Mucosa of descending colon (tissue), 3 donors: ENCODE data around the gene VAMP3. TPM values are rescaled to one million over a fixed set of nuclear protein-coding genes. Genes with fewer than 3 reads are reported as not detected.

Source experiments
- ATAC-seq: fragments of 200-7000 bp; cut with Tn5 transposase; one replicate; pipeline ENCODE4 v1.9.1; 2020; ENCODE audit warnings: mild to moderate bottlenecking, moderate library complexity
- DNase-seq, 3 donors: peaks; one replicate each; pipeline ENCODE4 v3.0.0-alpha.2; 2020
- H3K36me3 ChIP-seq: fragments of 200-600 bp; one replicate; pipeline ENCODE4 v1.8.0; 2021; ENCODE audit warnings: low read depth, mild to moderate bottlenecking
- H3K4me1 ChIP-seq: fragments of 200-600 bp; one replicate; pipeline ENCODE4 v1.8.0; 2021; ENCODE audit warnings: low read depth, mild to moderate bottlenecking
- H3K4me3 ChIP-seq: fragments of 200-600 bp; one replicate; pipeline ENCODE4 v1.8.0; 2021; ENCODE audit warnings: mild to moderate bottlenecking
- H3K9me3 ChIP-seq: fragments of 200-600 bp; one replicate; pipeline ENCODE4 v1.8.0; 2021; ENCODE audit warnings: mild to moderate bottlenecking
- CTCF ChIP-seq: fragments of 200-600 bp; IDR thresholded peaks from one replicate; pipeline ENCODE4 v1.8.0; 2022; ENCODE audit warnings: antibody characterized with exemption, mild to moderate bottlenecking
- intact Hi-C, 2 donors: fragments of 100-400 bp; cut with DNase I in 1 of 2; cut with micrococcal nuclease in 1 of 2; formaldehyde crosslinking; loops; one replicate each; pipeline versions ENCODE4 v1.11.0 to v1.11.1; 2022; cut with DNase I, micrococcal nuclease
- total RNA-seq, 3 donors: library from RNA; stranded (reverse); fragmentation: NEBNext Ultra II Directional in 2 of 3; extraction: Animal tissue kit (Norgen Biotek cat#: 25700) in 2 of 3; gene quantifications; one replicate each; pipeline versions ENCODE4 v1.2.1 to v1.2.4, GENCODE V29; 2021 to 2023
- donor health status: DM: no; HTN: no; CAD: no; lungs with moderate emphysema.
- donor health status: DM: no; HTN: no; CAD: no.
- donor health status: DM: no; HTN: yes; CAD: no.

The VAMP3 gene
- total RNA-seq, 3 donors from 2014 or later = 91.6 to 105 (median 94.3) TPM

- DNase-seq = no peak
- intact Hi-C loops = no loop called here
- no peak for ATAC-seq
- H3K4me3 ChIP-seq = no peak overlapping the region
- H3K9me3 ChIP-seq = peaks cover 11% of the 10 kb centered on the region
- no peaks in the 10 kb centered on the region for H3K4me1 ChIP-seq
- TF ChIP-seq CTCF = no peak
- H3K36me3 ChIP-seq = no peaks in the 10 kb centered on the region
Observed at GRCh38 chr1:7795406-7795805, 24.3 kb downstream of the VAMP3 start.

GRCh38 chr1:7805460-7805859 is 34.4 kb downstream of the VAMP3 start:
- H3K4me3 ChIP-seq = no peak overlapping the region
- no peaks in the 10 kb centered on the region for H3K9me3 ChIP-seq
- H3K36me3 ChIP-seq = no peaks in the 10 kb centered on the region
- intact Hi-C loops = no loop called here
- H3K4me1 ChIP-seq = no peaks in the 10 kb centered on the region
- no peak for TF ChIP-seq CTCF
- DNase-seq (no peak), ATAC-seq (no peak)

GRCh38 chr1:7808253-7808844 is 37.3 kb downstream of the VAMP3 start:
- Histone ChIP-seq H3K36me3 (no peaks in the 10 kb centered on the region), H3K9me3 (peaks cover 4% of the 10 kb centered on the region), H3K4me3 (no peak overlapping the region), H3K4me1 (no peaks in the 10 kb centered on the region)
- TF ChIP-seq CTCF = no peak
- no peak for DNase-seq
- intact Hi-C loops = no loop called here
- ATAC-seq = no peak

GRCh38 chr1:7809742-7810141 is 38.6 kb downstream of the VAMP3 start:
- no peak for TF ChIP-seq CTCF
- intact Hi-C loops = no loop called here
- H3K4me1 ChIP-seq = no peaks in the 10 kb centered on the region
- no peak for DNase-seq
- H3K4me3 ChIP-seq = no peak overlapping the region
- ATAC-seq = no peak
- H3K9me3 ChIP-seq = peaks cover 8% of the 10 kb centered on the region
- no peaks in the 10 kb centered on the region for H3K36me3 ChIP-seq

- H3K36me3 ChIP-seq = no peaks in the 10 kb centered on the region
- peaks cover 8% of the 10 kb centered on the region for H3K9me3 ChIP-seq
- ATAC-seq = no peak
- intact Hi-C loops = no loop called here
- TF ChIP-seq CTCF = no peak
- H3K4me1 ChIP-seq = no peaks in the 10 kb centered on the region
- DNase-seq = no peak
- no peak overlapping the region for H3K4me3 ChIP-seq
Observed at GRCh38 chr1:7810395-7810794, 39.3 kb downstream of the VAMP3 start.

- Histone ChIP-seq H3K4me1 (no peaks in the 10 kb centered on the region), H3K4me3 (no peak overlapping the region), H3K36me3 (no peaks in the 10 kb centered on the region), H3K9me3 (peaks cover 8% of the 10 kb centered on the region)
- ATAC-seq = no peak
- TF ChIP-seq CTCF = no peak
- DNase-seq = no peak
- intact Hi-C loops = no loop called here
Observed at GRCh38 chr1:7811476-7811875, 40.4 kb downstream of the VAMP3 start.
